GM13976 (cell line): ENCODE results near the gene POLDIP3.
"Not testable (repeated sequence)": the region's sequence is repeated elsewhere in the genome, so short reads cannot be mapped to it uniquely, and the experiment has no call there.

Experiments used
- DNase-seq: peaks from one replicate; pipeline ENCODE4 v3.0.0; 2012; ENCODE audit warnings: low spot score
- CTCF ChIP-seq: IDR thresholded peaks from 2 replicates; pipeline ENCODE4 v1.5.1; 2012; ENCODE audit warnings: borderline replicate concordance, mild to moderate bottlenecking; ENCODE audit not compliant: insufficient read depth; ENCODE audit errors: extremely low read depth, missing control alignments, control extremely low read depth
- in situ Hi-C: fragments of 300-500 bp; cut with MboI; formaldehyde crosslinking; loops from one replicate; pipeline ENCODE4 v1.12.0; 2022; ENCODE audit warnings: low sequenced_read_pairs, mixed read lengths, inconsistent platforms; ENCODE audit not compliant: unreplicated experiment

Gene POLDIP3

GRCh38 chr22:42611051-42611450, 3.6 kb downstream of the POLDIP3 start:
- DNase-seq: no peak
- in situ Hi-C loops: no loop called here
- no peak for TF ChIP-seq CTCF

DNA sequence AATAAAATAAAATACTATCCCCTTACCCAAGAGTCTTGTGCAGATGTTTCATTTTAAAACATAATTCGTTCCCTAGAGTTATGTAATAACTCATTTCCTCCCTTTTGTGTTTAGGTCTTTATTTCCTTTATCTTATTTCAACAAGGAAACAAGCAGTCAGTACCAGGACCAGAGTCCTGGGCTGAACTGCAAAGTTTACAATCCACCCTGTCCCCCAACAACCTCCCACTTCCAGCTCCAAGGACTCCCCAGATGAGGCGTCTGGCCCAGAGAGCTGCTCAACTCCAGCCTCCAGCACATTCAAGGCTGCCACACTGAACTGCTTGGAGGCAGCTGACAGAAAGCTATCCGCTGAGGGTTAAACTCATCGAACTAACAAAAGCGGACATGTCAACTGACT, 4.5 kb downstream of the POLDIP3 start:
- no peak for DNase-seq
- TF ChIP-seq CTCF: no peak
- in situ Hi-C loops: no loop called here

- no peak for TF ChIP-seq CTCF
- in situ Hi-C loops: no loop called here
- no peak for DNase-seq
Observed at GRCh38 chr22:42608823-42609361, 5.8 kb downstream of the POLDIP3 start.

DNA sequence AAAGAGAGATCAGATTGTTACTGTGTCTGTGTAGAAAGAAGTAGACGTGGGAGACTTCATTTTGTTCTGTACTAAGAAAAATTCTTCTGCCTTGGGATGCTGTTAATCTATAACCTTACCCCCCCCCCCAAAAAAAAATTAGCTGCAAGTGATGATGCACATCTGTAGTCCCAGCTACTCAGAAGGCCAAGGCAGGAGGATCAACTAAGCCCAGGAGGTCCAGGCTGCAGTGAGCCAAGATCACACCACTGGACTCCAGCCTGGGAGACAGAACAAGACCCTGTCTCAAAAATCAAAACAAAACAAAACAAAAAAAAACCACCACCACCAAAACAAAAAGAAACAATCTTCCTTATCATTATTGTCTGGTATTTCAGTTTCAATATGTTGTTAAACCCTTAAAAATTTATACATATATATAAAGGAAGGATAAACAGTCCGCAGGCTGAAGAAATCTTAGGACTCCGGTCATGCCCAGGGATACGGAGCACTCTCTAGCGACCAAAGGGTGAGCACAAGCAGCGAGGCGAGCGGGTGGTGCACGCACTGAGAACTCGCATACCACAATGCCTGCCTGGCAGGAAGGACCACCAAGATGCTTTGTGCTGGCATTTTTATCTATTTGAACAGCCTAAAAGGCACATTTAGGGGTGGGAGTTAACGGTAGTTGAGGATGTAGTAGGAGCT, 6.4 kb downstream of the POLDIP3 start:
- no peak for DNase-seq
- in situ Hi-C loops: no loop called here
- TF ChIP-seq CTCF: no peak

- in situ Hi-C loops, DNase-seq: not testable (repeated sequence)
Observed at GRCh38 chr22:42607641-42608040, 7.0 kb downstream of the POLDIP3 start.

DNA sequence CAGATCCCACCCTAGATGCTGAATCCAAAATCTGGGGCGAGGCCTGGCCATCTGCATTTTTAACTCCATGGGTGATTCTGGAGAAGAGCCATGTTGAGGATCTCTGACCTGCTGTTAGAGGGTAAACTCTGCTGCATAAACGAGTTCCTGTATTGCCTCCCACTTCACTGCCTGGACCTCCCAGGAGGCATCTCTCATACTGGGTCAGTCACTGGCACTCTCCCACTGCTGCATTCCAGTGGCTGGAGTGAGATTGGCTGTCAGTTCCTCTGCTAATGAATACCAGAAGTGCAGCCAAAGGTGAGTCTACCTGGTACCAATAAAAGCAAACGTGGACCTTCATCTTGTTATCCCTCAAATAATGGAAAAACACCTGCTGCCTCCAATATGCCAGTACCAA, 10.3 kb downstream of the POLDIP3 start:
- no peak for TF ChIP-seq CTCF
- in situ Hi-C loops: no loop called here
- DNase-seq: no peak

DNA sequence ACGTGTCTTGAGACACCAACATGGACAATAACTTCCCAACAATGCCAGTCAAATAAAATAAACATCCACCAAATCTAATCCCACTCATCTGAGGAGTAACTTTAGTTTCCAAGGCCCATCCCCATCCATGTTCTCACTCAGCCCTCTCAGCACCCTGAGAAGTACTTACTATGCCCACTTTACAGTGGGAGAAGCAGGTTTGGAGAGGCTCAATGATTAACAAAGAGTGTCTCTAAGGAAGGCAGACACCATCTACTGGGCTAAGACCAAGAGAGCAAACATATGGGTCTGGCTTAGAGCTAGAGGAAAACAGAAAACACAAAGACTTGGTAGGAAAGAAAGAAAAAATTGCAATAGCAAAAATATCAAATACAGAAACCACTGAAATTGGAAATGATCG, 11.3 kb downstream of the POLDIP3 start:
- no peak for DNase-seq
- no peak for TF ChIP-seq CTCF
- in situ Hi-C loops: no loop called here
